ENCODE results near the gene PID1.

PID1 gene

DNA sequence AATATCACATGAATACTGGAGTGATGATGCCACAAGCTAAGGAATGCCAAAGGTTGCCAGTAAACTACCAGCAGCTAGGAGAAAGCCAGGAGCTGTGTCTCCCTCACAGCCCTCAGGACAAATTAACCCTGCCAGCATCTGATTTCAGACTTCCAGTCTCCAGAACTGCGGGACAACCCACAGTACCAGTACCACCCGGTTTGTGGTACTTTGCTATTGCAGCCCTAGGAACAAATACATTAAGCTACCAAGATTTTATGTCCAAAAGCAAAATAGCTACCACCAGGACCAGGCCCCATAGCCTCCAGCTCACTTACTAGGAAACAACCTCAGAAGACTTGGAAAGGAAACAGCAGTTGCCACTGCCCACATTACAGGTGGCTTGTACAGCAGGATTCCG lies 10.0 kb downstream of the PID1 start:
- DNase-seq (ENCODE audit: low spot score), result no peak

- no peak for DNase-seq (ENCODE audit: low spot score)
Observed at GRCh38 chr2:229257985-229258384, 13.1 kb downstream of the PID1 start.

DNA sequence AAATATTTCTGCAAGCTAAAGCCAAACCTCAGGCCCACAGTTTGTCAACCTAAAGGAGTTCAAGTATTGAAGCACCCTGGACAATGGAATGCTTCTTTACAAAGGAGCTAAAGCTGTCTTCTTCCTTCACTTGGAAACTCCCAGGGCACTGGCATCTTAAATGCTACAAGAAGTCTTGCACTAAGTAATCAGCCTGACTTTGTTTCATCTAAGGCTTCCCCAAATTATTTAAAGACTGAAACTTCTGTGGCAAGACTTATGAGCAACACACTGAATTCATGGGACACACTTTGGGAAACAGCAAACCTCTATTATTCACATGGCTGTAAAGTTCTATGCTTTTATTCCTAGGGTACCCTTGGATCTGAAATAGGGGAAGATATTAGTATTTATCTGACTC lies 14.7 kb downstream of the PID1 start:
- DNase-seq (ENCODE audit: low spot score), result no peak

- DNase-seq (ENCODE audit: low spot score), result no peak
Observed at GRCh38 chr2:229254206-229254605, 16.9 kb downstream of the PID1 start.

DNA sequence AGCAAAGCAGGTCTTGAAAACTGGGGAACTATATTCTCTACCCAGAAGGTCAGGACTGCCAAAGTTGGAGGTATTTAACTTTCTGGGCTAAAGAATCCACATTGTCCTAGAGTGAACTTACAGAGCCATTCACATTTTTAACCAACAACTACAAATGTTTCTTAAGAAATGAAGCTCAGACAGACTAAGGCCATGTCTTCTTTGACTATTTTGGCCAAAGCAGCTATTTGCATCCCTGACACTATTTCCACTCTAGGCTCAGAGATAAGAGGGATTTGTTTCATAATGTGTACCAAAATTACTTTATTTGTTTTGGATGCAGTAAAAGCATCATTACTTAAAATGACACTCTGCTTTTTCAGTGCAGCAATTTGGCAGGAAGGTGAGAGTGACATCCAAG lies 18.1 kb downstream of the PID1 start:
- DNase-seq (ENCODE audit: low spot score), result no peak

GRCh38 chr2:229252280-229252679 lies 18.8 kb downstream of the PID1 start:
- no peak for DNase-seq (ENCODE audit: low spot score)

- DNase-seq (ENCODE audit: low spot score), result no peak
Observed at GRCh38 chr2:229249536-229249935, 21.6 kb downstream of the PID1 start.

- DNase-seq (ENCODE audit: low spot score), result no peak
Observed at GRCh38 chr2:229246334-229246733, 24.8 kb downstream of the PID1 start.

- DNase-seq (ENCODE audit: low spot score), result no peak
Observed at GRCh38 chr2:229244975-229245374, 26.1 kb downstream of the PID1 start.

DNA sequence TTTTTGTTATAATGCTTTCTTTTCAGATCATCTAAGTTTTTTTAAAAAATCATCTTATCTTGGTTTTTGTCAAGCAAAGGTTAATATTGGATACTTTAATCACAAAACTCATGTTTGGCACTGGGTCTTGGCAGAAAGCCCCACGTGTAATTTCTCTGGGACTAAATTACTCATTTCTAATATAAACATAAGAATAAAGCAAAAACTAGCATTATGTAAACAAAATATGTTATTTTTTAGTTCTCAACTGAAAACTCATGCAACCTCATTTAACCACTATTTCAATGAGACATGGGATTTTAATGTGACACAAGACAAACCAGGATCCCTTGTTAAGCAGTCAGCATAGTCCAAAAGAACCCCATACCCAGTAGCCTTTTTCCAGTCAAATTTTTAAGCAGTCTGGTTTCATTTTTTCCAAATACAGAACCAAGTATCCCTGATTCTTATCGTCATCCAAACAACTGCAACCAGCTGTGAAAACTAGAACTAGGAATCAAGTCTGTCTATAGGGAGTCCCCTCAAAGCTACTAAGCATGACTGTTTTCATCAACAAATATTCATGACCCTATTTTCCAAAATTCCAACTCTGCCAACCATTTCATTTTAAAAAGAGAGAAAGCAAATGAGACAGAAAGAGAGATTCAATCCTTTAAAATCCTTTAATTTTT lies 27.1 kb downstream of the PID1 start:
- no peak for DNase-seq (ENCODE audit: low spot score)

- no peak for DNase-seq (ENCODE audit: low spot score)
Observed at GRCh38 chr2:229240984-229241491, 30.0 kb downstream of the PID1 start.

- DNase-seq (ENCODE audit: low spot score), result no peak
Observed at GRCh38 chr2:229239021-229239420, 32.1 kb downstream of the PID1 start.

GRCh38 chr2:229237270-229237669 lies 33.8 kb downstream of the PID1 start:
- no peak for DNase-seq (ENCODE audit: low spot score)

DNA sequence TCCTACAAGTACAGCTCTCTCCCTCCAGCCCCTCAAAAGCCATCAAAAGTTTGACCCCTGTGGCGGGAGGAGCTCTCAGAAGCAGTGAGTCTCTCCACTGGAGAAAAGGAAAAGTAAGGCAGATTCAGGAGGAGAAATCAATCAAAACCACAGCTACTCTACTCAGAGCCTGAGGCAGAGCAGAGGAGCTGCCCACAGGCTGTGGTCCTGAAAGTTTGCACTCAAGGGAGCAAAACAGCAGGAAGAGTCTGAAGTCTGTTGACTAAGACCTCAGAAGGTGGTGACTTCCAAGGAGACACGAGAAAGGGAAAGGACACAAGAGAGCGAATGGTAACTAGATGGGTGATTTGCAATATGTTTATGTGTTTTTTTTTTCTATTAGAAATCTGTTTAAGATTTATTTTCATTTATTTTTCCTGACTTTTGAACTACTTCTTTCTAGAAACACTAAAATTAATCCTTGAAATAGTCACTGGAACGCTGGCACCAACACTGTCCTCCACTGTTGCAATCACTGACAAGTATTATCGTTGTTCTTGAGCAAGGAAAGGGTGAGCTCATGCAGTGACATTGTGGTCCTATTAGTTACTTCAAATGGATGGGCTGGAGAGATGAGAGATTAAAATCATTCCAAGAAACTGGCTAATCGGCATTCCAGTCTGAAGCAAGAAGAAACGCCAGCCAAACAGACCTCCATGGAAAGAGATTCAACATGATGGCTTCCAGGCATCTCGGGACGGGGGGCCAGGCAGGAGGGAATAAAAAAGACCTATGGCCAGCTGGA lies 35.8 kb downstream of the PID1 start:
- DNase-seq (ENCODE audit: low spot score), result no peak

DNA sequence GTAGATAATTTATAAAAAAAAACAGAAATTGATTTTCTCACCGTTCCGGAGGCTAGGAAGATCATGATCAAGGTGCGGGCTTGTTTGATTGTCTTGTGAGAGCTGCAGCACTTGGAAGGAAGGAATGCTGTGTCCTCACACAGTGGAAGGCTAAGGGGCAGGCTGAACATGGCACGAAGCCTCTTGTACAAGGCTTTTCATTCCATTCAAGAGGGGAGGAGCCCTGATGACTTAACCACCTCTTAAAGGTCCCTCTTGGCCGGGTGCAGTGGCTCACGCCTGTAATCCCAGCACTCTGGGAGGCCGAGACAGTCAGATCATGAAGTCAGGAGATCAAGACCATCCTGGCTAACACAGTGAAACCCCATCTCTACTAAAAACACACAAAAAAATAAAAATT lies 39.2 kb downstream of the PID1 start:
- no peak for DNase-seq (ENCODE audit: low spot score)

GRCh38 chr2:229231328-229231868 lies 39.7 kb downstream of the PID1 start:
- no peak for DNase-seq (ENCODE audit: low spot score)

DNA sequence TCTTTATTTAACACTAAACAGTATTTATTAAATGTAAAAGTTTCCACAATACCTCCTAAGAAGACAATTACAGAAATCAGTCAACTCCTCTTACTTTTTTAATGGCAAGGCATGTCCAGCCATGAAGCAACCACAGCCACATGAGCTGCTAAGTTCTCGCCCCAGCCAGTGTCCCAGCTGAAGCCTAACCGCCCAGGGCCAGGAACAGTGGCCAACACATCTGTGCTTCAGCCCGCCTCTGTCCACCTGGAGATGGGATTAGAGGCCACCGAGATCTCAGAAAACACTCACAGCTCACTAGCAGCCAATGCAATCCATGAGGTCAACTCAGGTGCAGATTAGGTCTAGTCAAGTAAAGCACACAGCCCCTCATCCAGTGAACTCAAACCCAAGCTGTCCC lies 40.2 kb downstream of the PID1 start:
- no peak for DNase-seq (ENCODE audit: low spot score)

GRCh38 chr2:229230256-229230655 lies 40.8 kb downstream of the PID1 start:
- no peak for DNase-seq (ENCODE audit: low spot score)

DNA sequence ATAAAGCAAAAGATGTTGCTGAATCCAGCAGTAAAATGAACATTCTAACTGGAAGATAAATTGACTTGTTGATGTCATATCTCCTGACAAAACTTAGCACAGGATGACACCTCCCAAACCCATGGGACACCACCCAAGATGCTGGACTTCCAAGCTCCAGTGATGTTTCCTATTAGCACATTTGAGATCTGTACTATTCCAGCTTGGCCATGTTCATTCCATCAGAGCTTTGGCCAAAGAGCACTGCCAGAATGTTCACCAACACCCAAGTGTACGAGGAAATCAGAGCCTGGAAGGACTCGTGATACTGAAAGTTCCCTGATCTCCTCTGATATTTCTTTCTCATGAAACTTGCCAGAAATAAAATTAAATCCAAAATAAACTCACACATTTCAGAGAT lies 44.7 kb downstream of the PID1 start:
- DNase-seq (ENCODE audit: low spot score), result no peak

DNA sequence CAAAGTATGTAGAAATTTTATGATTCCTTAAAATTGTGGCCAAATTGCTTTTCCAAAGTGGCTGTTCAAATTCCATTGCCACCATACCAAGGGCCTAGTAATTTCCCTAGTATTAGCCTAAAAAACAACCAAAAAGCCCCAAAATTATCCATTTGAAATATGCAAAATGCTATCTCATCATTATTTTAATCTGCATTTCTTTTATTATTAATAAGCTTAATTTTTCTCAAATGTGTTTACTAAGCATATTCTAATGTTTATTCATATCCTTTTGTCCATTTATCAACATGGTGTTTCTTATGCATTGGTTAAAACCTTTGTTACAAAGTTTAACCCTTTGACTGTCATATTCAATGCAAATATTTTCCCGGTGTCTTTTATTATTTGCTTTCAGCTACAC lies 48.0 kb downstream of the PID1 start:
- DNase-seq (ENCODE audit: low spot score), result no peak

GRCh38 chr2:229221641-229222040 lies 49.4 kb downstream of the PID1 start:
- DNase-seq (ENCODE audit: low spot score), result no peak

DNA sequence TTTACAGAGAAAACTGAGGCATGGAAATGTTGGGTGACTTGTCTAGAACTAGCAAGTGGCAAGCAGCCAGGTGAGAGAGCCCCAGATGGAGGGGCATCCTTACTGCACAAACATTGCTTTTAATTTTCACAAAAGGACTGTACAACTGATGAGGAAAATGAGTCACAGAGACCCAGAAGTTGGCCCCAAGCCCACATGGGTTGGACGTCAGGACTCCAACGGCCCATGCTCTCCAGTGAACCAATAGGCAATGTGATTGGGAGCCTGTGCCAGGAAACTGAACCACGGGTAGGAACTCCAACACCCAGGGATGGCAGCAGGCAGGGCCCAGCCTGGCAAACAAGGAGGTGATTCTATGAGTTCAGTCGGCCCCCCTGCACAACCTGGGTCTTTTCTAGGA lies 50.8 kb downstream of the PID1 start:
- no peak for DNase-seq (ENCODE audit: low spot score)

DNA sequence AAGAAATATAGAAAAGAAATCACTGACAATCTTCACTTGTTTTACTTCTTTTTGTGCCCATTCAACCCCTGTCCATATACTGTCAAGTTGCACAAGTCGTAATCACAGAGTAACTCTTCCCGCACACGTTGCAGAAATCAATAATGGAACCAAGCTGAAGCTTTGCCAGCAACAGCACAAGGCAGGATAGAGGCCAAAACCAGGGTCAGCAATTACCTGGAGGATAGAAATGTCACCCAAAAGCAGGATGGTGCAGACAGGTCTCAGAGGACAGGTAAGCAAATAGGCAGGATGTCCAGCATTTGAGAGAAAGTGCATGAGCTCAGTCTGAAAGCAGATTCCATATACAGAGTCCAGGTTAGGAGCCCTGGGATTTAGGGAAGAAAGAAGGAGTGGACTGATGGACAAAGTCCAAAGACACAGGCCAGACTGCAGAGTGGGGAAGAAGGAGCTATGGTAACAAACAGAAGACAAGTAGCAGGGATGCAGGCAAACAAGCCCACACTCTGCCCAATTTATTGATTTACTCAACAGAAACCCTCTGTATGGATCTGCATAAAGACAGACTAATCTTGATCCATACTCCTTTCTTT lies 52.7 kb downstream of the PID1 start:
- no peak for DNase-seq (ENCODE audit: low spot score)

Data from CD4-positive, alpha-beta T cell treated with Interleukin-15 for 4 hours (primary cell).